ENCODE data around the gene KIF3B. TPM values are rescaled to one million over a fixed set of nuclear protein-coding genes. Genes with fewer than 3 reads are reported as not detected.
A peak's percentile ranks its signal among the peaks of the same experiment; 100 is the strongest.

The KIF3B gene
- total and polyA plus RNA-seq, 2 of the 13 experiments (the other 11 are each of a cell fraction or from before 2014, with no cell fraction given): 23.6 to 28.8 TPM

- TF ChIP-seq ZNF784 (CRISPR knock-in tag; IDR thresholded peaks at IDR 0.05; ENCODE audit: borderline replicate concordance) (no peak), RFX1 (IDR thresholded peaks at IDR 0.05) (no peak), CBFB (CRISPR knock-in tag; IDR thresholded peaks at IDR 0.05) (no peak), USF2 (IDR thresholded peaks at IDR 0.05; ENCODE audit: low read depth, low read length) (0 out of 2 replicates have a peak, but pooled peaks have one; percentile 14), USF2 (CRISPR knock-in tag; IDR thresholded peaks at IDR 0.05; ENCODE audit: borderline replicate concordance) (no peak), ZKSCAN8 (CRISPR knock-in tag; IDR thresholded peaks at IDR 0.05; ENCODE audit: borderline replicate concordance) (0 out of 2 replicates have a peak, but pooled peaks have one; percentile 59), KLF9 (CRISPR knock-in tag; IDR thresholded peaks at IDR 0.05; ENCODE audit: low read depth) (0 out of 2 replicates have a peak, but pooled peaks have one; percentile 33), ZBTB42 (CRISPR knock-in tag; IDR thresholded peaks at IDR 0.05) (no peak), PRDM4 (CRISPR knock-in tag; IDR thresholded peaks at IDR 0.05; ENCODE audit: borderline replicate concordance) (no peak), KDM6A (CRISPR knock-in tag; IDR thresholded peaks at IDR 0.05; ENCODE audit: low read depth) (0 out of 2 replicates have a peak, but pooled peaks have one; percentile 8), ZFP36L1 (CRISPR knock-in tag; IDR thresholded peaks at IDR 0.05) (peak; percentile 47; the same call in 1 of the 2 replicates), ZNF33A (CRISPR knock-in tag; IDR thresholded peaks at IDR 0.05; ENCODE audit: borderline replicate concordance) (no peak), ZBTB26 (CRISPR knock-in tag; IDR thresholded peaks at IDR 0.05; ENCODE audit: borderline replicate concordance) (no peak), NFIC (IDR thresholded peaks at IDR 0.05; ENCODE audit: low read length) (peak; percentile 21), KLF13 (CRISPR knock-in tag; IDR thresholded peaks at IDR 0.05) (no peak), TFE3 (CRISPR knock-in tag; IDR thresholded peaks at IDR 0.05) (no peak)
Measured at GRCh38 chr20:32354592-32355416, 77.4 kb downstream of the KIF3B start (continued).
